K562 (cell line): Measurements from ENCODE around the gene S100A10. TPM values are rescaled to one million over a fixed set of nuclear protein-coding genes. Genes with fewer than 3 reads are reported as not detected.

Source experiments
- ATAC-seq: fragments of 200-7000 bp; cut with Tn5 transposase; 3 replicates; pipeline ENCODE4 v1.9.1; 2020; ENCODE audit warnings: moderate library complexity
- BruUV-seq: library from RNA; stranded (reverse); fragments of 400-500 nt; replicated peaks from 2 replicates; lab custom pipeline; 2021; lab: Mats Ljungman, UMichigan
- CTCF ChIA-PET: fragments of 300-600 bp; formaldehyde crosslinking; extraction: SDS; loops from one replicate; lab custom pipeline; 2021; ENCODE audit warnings: low intra/inter-chr PET ratio; lab: Yijun Ruan, JAX
- POLR2A ChIA-PET: fragments of 300-600, 350-650 bp; sonication (Branson Sonifier 250); formaldehyde crosslinking; extraction: SDS; loops from one replicate; lab custom pipeline; 2021; ENCODE audit warnings: antibody characterized with exemption, inconsistent platforms; lab: Yijun Ruan, JAX
- DNase-seq, 4 experiments: peaks; one replicate each; pipeline versions ENCODE4 v3.0.0 to v3.0.0-alpha.2; 2011 to 2018; ENCODE audit warnings: low spot score in 3 of 4, mixed read lengths in 3 of 4; ENCODE audit errors: extremely low read depth in 1 of 4
- FAIRE-seq: peaks from 2 replicates; lab custom pipeline; 2011; peaks lifted over from hg19 to GRCh38; lab: Jason Lieb, UNC
- H2AFZ ChIP-seq: 2 replicates; pipeline ENCODE4 v1.6.0; 2011; ENCODE audit warnings: low read depth, low read length, control low read depth, inconsistent platforms
- H3K27ac ChIP-seq: fragments of 200-600 bp; 3 replicates; pipeline ENCODE4 v1.8.0; 2011; ENCODE audit warnings: low read depth, mild to moderate bottlenecking, control low read depth, inconsistent platforms, low read length, moderate library complexity, mixed read lengths; ENCODE audit errors: extremely low read depth
- H3K27me3 ChIP-seq, 2 experiments: fragments of 300-600 bp in 1 of 2; 2 replicates in 1 of 2; 3 replicates in 1 of 2; pipeline versions ENCODE4 v1.6.0 to v1.8.0; 2011; ENCODE audit warnings: inconsistent platforms in 2 of 2, low read length in 2 of 2, mild to moderate bottlenecking in 1 of 2, mixed read lengths in 1 of 2, moderate library complexity in 1 of 2; ENCODE audit not compliant: control insufficient read depth in 2 of 2, insufficient read depth in 2 of 2
- H3K36me3 ChIP-seq: fragments of 300-600 bp; 3 replicates; pipeline ENCODE4 v1.8.0; 2011; ENCODE audit warnings: mild to moderate bottlenecking, low read length, inconsistent platforms; ENCODE audit not compliant: control insufficient read depth, insufficient read depth
- H3K4me1 ChIP-seq, 2 experiments: fragments of 200-600 bp in 1 of 2; replicated peaks in 1 of 2; 2 replicates in 1 of 2; 3 replicates in 1 of 2; pipeline versions ENCODE4 v1.5.1 to v1.8.0; 2011; ENCODE audit warnings: inconsistent platforms in 2 of 2, low read length in 2 of 2, mild to moderate bottlenecking in 1 of 2, mixed read lengths in 1 of 2, moderate library complexity in 1 of 2; ENCODE audit not compliant: control insufficient read depth in 2 of 2, insufficient read depth in 2 of 2
- H3K4me2 ChIP-seq: 2 replicates; pipeline ENCODE4 v1.6.1; 2011; ENCODE audit warnings: low read length, control low read depth, inconsistent platforms, mixed read lengths; ENCODE audit not compliant: insufficient read depth
- H3K4me3 ChIP-seq: fragments of 200-600 bp; sonication (generic), shearing (Covaris generic); 2 replicates; pipeline ENCODE4 v1.5.1; 2016; ENCODE audit warnings: control low read depth, inconsistent platforms
- H3K79me2 ChIP-seq: fragments of 200-600 bp; 3 replicates; pipeline ENCODE4 v1.8.0; 2011; ENCODE audit warnings: low read length, inconsistent platforms; ENCODE audit not compliant: control insufficient read depth, insufficient read depth
- H3K9ac ChIP-seq, 2 experiments: 2 replicates each; pipeline versions ENCODE4 v1.6.0 to v1.6.1; 2011; ENCODE audit warnings: low read depth in 2 of 2, low read length in 2 of 2, control low read depth in 1 of 2, inconsistent platforms in 1 of 2, mild to moderate bottlenecking in 1 of 2, mixed read lengths in 1 of 2; ENCODE audit not compliant: insufficient read depth in 1 of 2
- H3K9me1 ChIP-seq: one replicate; pipeline ENCODE4 v1.6.0; 2011; ENCODE audit warnings: inconsistent platforms, mild to moderate bottlenecking, low read length, moderate library complexity; ENCODE audit not compliant: control insufficient read depth, insufficient read depth
- H3K9me3 ChIP-seq: replicated peaks from 2 replicates; pipeline ENCODE4 v1.5.1; 2011; ENCODE audit warnings: low read depth, low read length, inconsistent platforms; ENCODE audit not compliant: control insufficient read depth, insufficient read depth
- H4K20me1 ChIP-seq: replicated peaks from 2 replicates; pipeline ENCODE4 v1.6.1; 2011; ENCODE audit warnings: low read length, inconsistent platforms, mixed read lengths; ENCODE audit not compliant: control insufficient read depth, insufficient read depth
- DPF2 ChIP-seq: fragments of 450-650 bp; IDR thresholded peaks from 2 replicates; pipeline ENCODE4 v1.6.1; 2016
- EP400 ChIP-seq: fragments of 450-650 bp; IDR thresholded peaks from 2 replicates; pipeline ENCODE4 v1.6.1; 2017; ENCODE audit warnings: antibody characterized with exemption, mild to moderate bottlenecking, moderate library complexity
- ESRRB ChIP-seq: fragments of 250-450 bp; sonication (Bioruptor Pico); IDR thresholded peaks from 2 replicates; pipeline ENCODE4 v1.5.0; 2020; ENCODE audit warnings: mild to moderate bottlenecking, moderate library complexity, borderline replicate concordance
- HOXB6 ChIP-seq: fragments of 250-450 bp; sonication (Bioruptor Pico); IDR thresholded peaks from 2 replicates; pipeline ENCODE4 v1.5.1; 2022; ENCODE audit warnings: mild to moderate bottlenecking, borderline replicate concordance
- NFYB ChIP-seq: IDR thresholded peaks from 2 replicates; pipeline ENCODE4 v1.6.1; 2011; ENCODE audit warnings: mild to moderate bottlenecking, moderate library complexity; ENCODE audit not compliant: insufficient read length; ENCODE audit errors: extremely low read depth
- PATZ1 ChIP-seq: fragments of 250-450 bp; sonication (Bioruptor Pico); IDR thresholded peaks from 2 replicates; pipeline ENCODE4 v1.5.0; 2020; ENCODE audit warnings: mild to moderate bottlenecking, borderline replicate concordance
- RAD51 ChIP-seq: fragments of 450-650 bp; IDR thresholded peaks from 2 replicates; pipeline ENCODE4 v1.7.1; 2016; ENCODE audit warnings: low read depth, mild to moderate bottlenecking, borderline replicate concordance
- SAP30 ChIP-seq: fragments of 200-600 bp; sonication (generic); IDR thresholded peaks from 2 replicates; pipeline ENCODE4 v1.6.1; 2012; ENCODE audit warnings: borderline replicate concordance, low read depth, mild to moderate bottlenecking, moderate library complexity, low read length, control low read depth, inconsistent platforms; ENCODE audit not compliant: insufficient read depth, poor library complexity, severe bottlenecking
- SNIP1 ChIP-seq: fragments of 450-650 bp; IDR thresholded peaks from 2 replicates; pipeline ENCODE4 v1.7.1; 2017; ENCODE audit warnings: low read depth, mild to moderate bottlenecking
- SREBF2 ChIP-seq: sonication (generic); formaldehyde crosslinking; IDR thresholded peaks from 2 replicates; pipeline ENCODE4 v1.4.0; 2020; ENCODE audit warnings: mild to moderate bottlenecking, missing genetic modification reagents
- TEAD2 ChIP-seq: fragments of 450-650 bp; IDR thresholded peaks from 2 replicates; pipeline ENCODE4 v1.6.1; 2016; ENCODE audit warnings: missing genetic modification characterization, control low read depth, missing compliant biosample characterization
- YY1 ChIP-seq, 3 experiments: IDR thresholded peaks; 2 replicates each; pipeline ENCODE4 v1.6.1; 2011; ENCODE audit warnings: low read length in 2 of 3, mild to moderate bottlenecking in 2 of 3, moderate library complexity in 2 of 3, borderline replicate concordance in 1 of 3, control low read depth in 1 of 3, low read depth in 1 of 3; ENCODE audit not compliant: insufficient read depth in 3 of 3, insufficient replicate concordance in 2 of 3, control insufficient read depth in 1 of 3, insufficient read length in 1 of 3; ENCODE audit errors: extremely low read depth in 1 of 3
- ZNF445 ChIP-seq: fragments of 250-450 bp; sonication (Bioruptor Pico); IDR thresholded peaks from 2 replicates; pipeline ENCODE4 v1.4.0; 2020; ENCODE audit warnings: low read depth, mild to moderate bottlenecking, moderate library complexity
- WGBS: fragments of 100-300 bp; shearing (Covaris generic); methylation state at CpG from one replicate; pipeline ENCODE4 v1.1.6; 2016; ENCODE audit warnings: low coverage, mixed read lengths; ENCODE audit not compliant: insufficient coverage; ENCODE audit errors: missing lambda C conversion rate; 5-methylcytosine and 5-hydroxymethylcytosine counted together
- in situ Hi-C: fragments of 300-500 bp; cut with MboI; formaldehyde crosslinking; loops from 4 replicates; pipeline ENCODE4 v1.15.0; 2018; ENCODE audit warnings: inconsistent platforms, mixed read lengths
- intact Hi-C: fragments of 100-400 bp; cut with micrococcal nuclease; formaldehyde crosslinking; loops from 2 replicates; pipeline ENCODE4 v1.14.2; 2022
- polyA plus RNA-seq, 8 experiments: library from polyadenylated mRNA; depleted of rRNA in 4 of 8; stranded (reverse) in 5 of 8; unstranded in 3 of 8; fragments of >200 nt; fragmentation: Nextera tagmentation in 2 of 8; fragmentation: Illumina TruSeq in 1 of 8; extraction: Ambion mirVana in 2 of 8; extraction: Trizol in 1 of 8; gene quantifications; 2 replicates each; pipeline versions ENCODE4 v1.2.1 to v1.2.3, GENCODE V29; 2011 to 2014; ENCODE audit warnings: inconsistent platforms in 1 of 8, missing spikeins in 1 of 8
- total RNA-seq, 7 experiments: library from RNA; depleted of rRNA in 6 of 7; stranded (reverse); fragments of >200 nt in 6 of 7; fragmentation: Illumina TruSeq in 2 of 7; extraction: Trizol in 2 of 7; gene quantifications; 2 replicates each; pipeline versions ENCODE4 v1.2.1 to v1.2.3, GENCODE V29; 2011 to 2021; ENCODE audit warnings: low replicate concordance in 1 of 7
- TF ChIP-seq, protein P1 (sequence below): sonication (generic); formaldehyde crosslinking; IDR thresholded peaks from 2 replicates; pipeline ENCODE4 v1.8.0; 2023; ENCODE audit warnings: missing genetic modification reagents, mild to moderate bottlenecking, borderline replicate concordance

S100A10 gene
- total and polyA plus RNA-seq, 9 of the 15 experiments (the other 6 are each of a cell fraction or from before 2014, with no cell fraction given), result 0.32 to 1.6 (median 0.50) TPM; not detected in 3

DNA sequence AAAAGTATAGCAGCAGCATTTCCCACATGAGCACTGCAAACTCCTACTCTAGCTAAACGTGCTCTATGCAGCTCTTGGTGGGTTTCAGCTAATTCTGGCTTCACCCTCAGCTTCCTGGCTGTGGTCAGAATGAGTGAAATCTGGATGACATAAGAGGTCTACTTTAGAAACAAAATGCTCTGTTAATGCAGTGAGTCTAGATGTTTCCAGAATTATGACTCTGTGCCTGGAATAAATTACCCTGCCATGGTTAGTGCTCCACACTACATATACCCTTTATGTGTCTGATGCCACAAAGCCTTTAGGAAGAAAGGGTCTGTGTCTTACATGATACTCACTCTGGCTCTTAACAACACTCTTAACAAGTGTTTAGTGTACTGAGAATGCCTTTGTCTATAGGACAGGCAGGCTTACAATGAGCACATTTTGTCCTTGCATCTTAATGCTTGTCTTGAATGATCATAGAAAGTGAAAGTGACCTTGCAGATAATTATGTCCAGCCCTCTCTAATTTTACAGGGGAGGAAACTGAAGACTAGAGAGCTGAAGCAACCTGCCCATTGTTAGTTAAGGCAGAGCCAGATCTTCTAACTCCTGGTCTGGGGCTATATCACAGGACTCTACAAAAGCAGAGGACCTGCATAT, 9.2 kb downstream of the S100A10 start:
- in situ Hi-C loops, result no loop called here
- Histone ChIP-seq H3K36me3 (no peaks in the 10 kb centered on the region), H3K9ac (no peak overlapping the region), H3K4me3 (no peak overlapping the region), H3K27ac (no peak overlapping the region), H3K27me3 (peaks cover 12 to 35% of the 10 kb centered on the region in 2 experiments), H4K20me1 (no peaks in the 10 kb centered on the region), H3K9me1 (no peaks in the 10 kb centered on the region), H3K4me1 (no peaks in the 10 kb centered on the region), H3K9me3 (no peaks in the 10 kb centered on the region), H2AFZ (no peak overlapping the region), H3K79me2 (no peaks in the 10 kb centered on the region), H3K4me2 (no peak overlapping the region)
- WGBS, result 0% methylated on average over 1 of the region's 1 CpG
- intact Hi-C loops, result no loop called here
- ATAC-seq (no peak), FAIRE-seq (no peak), DNase-seq (no peak)
- BruUV-seq, result no TSS peak
- ChIA-PET CTCF (no interaction called here), POLR2A (no interaction called here)
- TF ChIP-seq ZNF445 (CRISPR knock-in tag) (no peak), RAD51 (no peak), SAP30 (no peak), PATZ1 (CRISPR knock-in tag) (no peak), TEAD2 (tag) (no peak), HOXB6 (CRISPR knock-in tag) (no peak), EP400 (no peak), ESRRB (no peak), SREBF2 (CRISPR knock-in tag) (no peak), YY1 (IDR thresholded peaks at IDR 0.05; ENCODE audit: borderline replicate concordance in 1 of 3, control insufficient read depth in 1 of 3, extremely low read depth in 1 of 3, insufficient read depth in 3 of 3, insufficient read length in 1 of 3, insufficient replicate concordance in 2 of 3, low read depth in 1 of 3, low read length in 2 of 3) (no peak), SNIP1 (no peak), DPF2 (no peak), NFYB (no peak)
- TF ChIP-seq, protein P1, sequence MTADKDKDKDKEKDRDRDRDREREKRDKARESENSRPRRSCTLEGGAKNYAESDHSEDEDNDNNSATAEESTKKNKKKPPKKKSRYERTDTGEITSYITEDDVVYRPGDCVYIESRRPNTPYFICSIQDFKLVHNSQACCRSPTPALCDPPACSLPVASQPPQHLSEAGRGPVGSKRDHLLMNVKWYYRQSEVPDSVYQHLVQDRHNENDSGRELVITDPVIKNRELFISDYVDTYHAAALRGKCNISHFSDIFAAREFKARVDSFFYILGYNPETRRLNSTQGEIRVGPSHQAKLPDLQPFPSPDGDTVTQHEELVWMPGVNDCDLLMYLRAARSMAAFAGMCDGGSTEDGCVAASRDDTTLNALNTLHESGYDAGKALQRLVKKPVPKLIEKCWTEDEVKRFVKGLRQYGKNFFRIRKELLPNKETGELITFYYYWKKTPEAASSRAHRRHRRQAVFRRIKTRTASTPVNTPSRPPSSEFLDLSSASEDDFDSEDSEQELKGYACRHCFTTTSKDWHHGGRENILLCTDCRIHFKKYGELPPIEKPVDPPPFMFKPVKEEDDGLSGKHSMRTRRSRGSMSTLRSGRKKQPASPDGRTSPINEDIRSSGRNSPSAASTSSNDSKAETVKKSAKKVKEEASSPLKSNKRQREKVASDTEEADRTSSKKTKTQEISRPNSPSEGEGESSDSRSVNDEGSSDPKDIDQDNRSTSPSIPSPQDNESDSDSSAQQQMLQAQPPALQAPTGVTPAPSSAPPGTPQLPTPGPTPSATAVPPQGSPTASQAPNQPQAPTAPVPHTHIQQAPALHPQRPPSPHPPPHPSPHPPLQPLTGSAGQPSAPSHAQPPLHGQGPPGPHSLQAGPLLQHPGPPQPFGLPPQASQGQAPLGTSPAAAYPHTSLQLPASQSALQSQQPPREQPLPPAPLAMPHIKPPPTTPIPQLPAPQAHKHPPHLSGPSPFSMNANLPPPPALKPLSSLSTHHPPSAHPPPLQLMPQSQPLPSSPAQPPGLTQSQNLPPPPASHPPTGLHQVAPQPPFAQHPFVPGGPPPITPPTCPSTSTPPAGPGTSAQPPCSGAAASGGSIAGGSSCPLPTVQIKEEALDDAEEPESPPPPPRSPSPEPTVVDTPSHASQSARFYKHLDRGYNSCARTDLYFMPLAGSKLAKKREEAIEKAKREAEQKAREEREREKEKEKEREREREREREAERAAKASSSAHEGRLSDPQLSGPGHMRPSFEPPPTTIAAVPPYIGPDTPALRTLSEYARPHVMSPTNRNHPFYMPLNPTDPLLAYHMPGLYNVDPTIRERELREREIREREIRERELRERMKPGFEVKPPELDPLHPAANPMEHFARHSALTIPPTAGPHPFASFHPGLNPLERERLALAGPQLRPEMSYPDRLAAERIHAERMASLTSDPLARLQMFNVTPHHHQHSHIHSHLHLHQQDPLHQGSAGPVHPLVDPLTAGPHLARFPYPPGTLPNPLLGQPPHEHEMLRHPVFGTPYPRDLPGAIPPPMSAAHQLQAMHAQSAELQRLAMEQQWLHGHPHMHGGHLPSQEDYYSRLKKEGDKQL (CRISPR knock-in tag), result no peak
